Neural cell (in vitro differentiated cells): ENCODE results near the gene MPDU1. TPM values are rescaled to one million over a fixed set of nuclear protein-coding genes. Genes with fewer than 3 reads are reported as not detected.

ENCODE experiments used
- H2AFZ ChIP-seq: fragments of 200-600, 300-800 bp; sonication (generic), shearing (Covaris generic); 2 replicates; pipeline ENCODE4 v1.6.0; 2014; ENCODE audit warnings: low read depth, mild to moderate bottlenecking, antibody characterized with exemption, low read length, moderate library complexity
- H3F3A ChIP-seq: fragments of 200-600 bp; shearing (Covaris generic); 2 replicates; pipeline ENCODE4 v1.6.1; 2016; ENCODE audit warnings: mild to moderate bottlenecking, moderate library complexity, mixed read lengths, antibody characterized with exemption, low read length; ENCODE audit not compliant: insufficient read depth, poor library complexity, severe bottlenecking
- H3K27ac ChIP-seq: fragments of 200-600, 300-800 bp; sonication (generic), shearing (Covaris generic); 2 replicates; pipeline ENCODE4 v1.5.1; 2014; ENCODE audit warnings: mild to moderate bottlenecking, low read length, moderate library complexity
- H3K27me3 ChIP-seq: fragments of 300-800, 200-600 bp; sonication (generic), shearing (Covaris generic); 2 replicates; pipeline ENCODE4 v1.6.0; 2014; ENCODE audit warnings: mild to moderate bottlenecking, low read depth, low read length, moderate library complexity; ENCODE audit not compliant: insufficient read depth
- H3K36me3 ChIP-seq: fragments of 300-800, 200-600 bp; sonication (generic), shearing (Covaris generic); 2 replicates; pipeline ENCODE4 v1.5.1; 2014; ENCODE audit warnings: mild to moderate bottlenecking, antibody characterized with exemption, low read length, moderate library complexity; ENCODE audit not compliant: insufficient read depth
- H3K4me2 ChIP-seq: fragments of 300-800, 200-600 bp; sonication (generic), shearing (Covaris generic); 2 replicates; pipeline ENCODE4 v1.6.0; 2014; ENCODE audit warnings: mild to moderate bottlenecking, low read length
- H3K4me3 ChIP-seq: fragments of 300-800, 200-600 bp; sonication (generic), shearing (Covaris generic); 2 replicates; pipeline ENCODE4 v1.5.1; 2014; ENCODE audit warnings: mild to moderate bottlenecking, low read length, moderate library complexity
- H3K79me2 ChIP-seq: fragments of 200-600 bp; shearing (Covaris generic); replicated peaks from 2 replicates; pipeline ENCODE4 v1.6.0; 2014; ENCODE audit warnings: mild to moderate bottlenecking, low read length, moderate library complexity; ENCODE audit not compliant: insufficient read depth
- H3K9ac ChIP-seq: fragments of 300-800, 200-600 bp; sonication (generic), shearing (Covaris generic); 2 replicates; pipeline ENCODE4 v1.6.1; 2016; ENCODE audit warnings: mild to moderate bottlenecking, low read length, mixed read lengths
- H3K9me2 ChIP-seq: fragments of 200-600 bp; shearing (Covaris generic); 2 replicates; pipeline ENCODE4 v1.6.1; 2016; ENCODE audit warnings: mild to moderate bottlenecking, low read length, mixed read lengths; ENCODE audit not compliant: insufficient read depth
- H3K9me3 ChIP-seq: fragments of 200-600, 300-800 bp; sonication (generic), shearing (Covaris generic); 2 replicates; pipeline ENCODE4 v1.6.1; 2016; ENCODE audit warnings: mild to moderate bottlenecking, mixed run types, low read length, moderate library complexity, mixed read lengths
- H4K20me1 ChIP-seq: fragments of 200-600 bp; shearing (Covaris generic); 2 replicates; pipeline ENCODE4 v1.6.1; 2016; ENCODE audit warnings: mild to moderate bottlenecking, mixed run types; ENCODE audit not compliant: insufficient read depth
- EP300 ChIP-seq: fragments of 450-650 bp; conservative IDR thresholded peaks from 2 replicates; pipeline ENCODE4 v1.6.1; 2014; ENCODE audit warnings: antibody characterized with exemption, mild to moderate bottlenecking, moderate library complexity; ENCODE audit not compliant: poor library complexity, severe bottlenecking
- EZH2 ChIP-seq: fragments of 200-600, 300-800 bp; shearing (Covaris generic), sonication (generic); IDR thresholded peaks from 2 replicates; pipeline ENCODE4 v1.6.1; 2014; ENCODE audit warnings: antibody characterized with exemption, low read length, borderline replicate concordance, mild to moderate bottlenecking; ENCODE audit not compliant: insufficient read depth, poor library complexity, severe bottlenecking
- MXI1 ChIP-seq: fragments of 450-650 bp; conservative IDR thresholded peaks from 2 replicates; pipeline ENCODE4 v1.6.1; 2014; ENCODE audit warnings: antibody characterized with exemption, mild to moderate bottlenecking; ENCODE audit not compliant: poor library complexity, severe bottlenecking
- POLR2AphosphoS5 ChIP-seq: IDR thresholded peaks from 2 replicates; pipeline ENCODE4 v1.6.1; 2012
- RAD21 ChIP-seq: fragments of 450-650 bp; conservative IDR thresholded peaks from 2 replicates; pipeline ENCODE4 v1.6.1; 2014; ENCODE audit warnings: antibody characterized with exemption, mild to moderate bottlenecking, moderate library complexity
- SMC3 ChIP-seq: fragments of 450-650 bp; conservative IDR thresholded peaks from 2 replicates; pipeline ENCODE4 v1.6.1; 2014; ENCODE audit warnings: antibody characterized with exemption, mild to moderate bottlenecking, moderate library complexity; ENCODE audit not compliant: poor library complexity
- TAF1 ChIP-seq: IDR thresholded peaks from 2 replicates; pipeline ENCODE4 v1.6.1; 2012; ENCODE audit warnings: low read depth
- polyA plus RNA-seq: library from polyadenylated mRNA; depleted of rRNA; stranded (reverse); fragments of >200 nt; gene quantifications from 2 replicates; pipeline ENCODE4 v1.2.3, GENCODE V29; 2014
- TF ChIP-seq, protein P1 (sequence below): IDR thresholded peaks from 2 replicates; pipeline ENCODE4 v1.6.1; 2012; ENCODE audit warnings: borderline replicate concordance
- TF ChIP-seq, protein P2 (sequence below): fragments of 450-650 bp; IDR thresholded peaks from 2 replicates; pipeline ENCODE4 v1.5.1; 2014; ENCODE audit warnings: antibody characterized with exemption, mild to moderate bottlenecking, moderate library complexity; ENCODE audit not compliant: poor library complexity, severe bottlenecking

MPDU1 gene
- polyA plus RNA-seq, 1 donor from 2014 or later: 110 TPM

DNA sequence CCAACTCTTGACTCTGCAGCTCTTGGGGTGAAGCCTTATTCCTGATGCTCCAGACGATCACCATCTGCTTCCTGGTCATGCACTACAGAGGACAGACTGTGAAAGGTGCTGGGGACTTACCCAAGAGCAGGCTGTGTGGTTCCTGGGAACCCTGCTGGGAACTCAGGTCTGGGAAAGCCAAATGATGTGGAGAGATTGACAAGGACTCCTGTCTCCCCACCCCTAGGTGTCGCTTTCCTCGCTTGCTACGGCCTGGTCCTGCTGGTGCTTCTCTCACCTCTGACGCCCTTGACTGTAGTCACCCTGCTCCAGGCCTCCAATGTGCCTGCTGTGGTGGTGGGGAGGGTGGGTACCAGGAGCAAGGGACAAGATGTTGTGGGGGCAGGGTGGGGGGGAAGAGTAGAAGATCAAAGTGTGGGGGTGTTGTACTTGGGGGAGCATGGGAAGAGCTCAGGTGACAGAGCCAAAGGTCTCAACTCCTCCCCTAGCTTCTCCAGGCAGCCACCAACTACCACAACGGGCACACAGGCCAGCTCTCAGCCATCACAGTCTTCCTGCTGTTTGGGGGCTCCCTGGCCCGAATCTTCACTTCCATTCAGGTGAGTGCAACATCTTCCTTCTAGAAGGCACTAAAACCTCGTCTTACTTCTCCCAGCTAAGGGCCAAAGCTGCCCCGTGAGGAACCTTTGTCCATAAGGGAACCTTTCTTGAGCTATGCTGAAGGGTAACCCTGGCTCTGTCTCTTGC, 3.2 kb downstream of the MPDU1 start:
- Histone ChIP-seq H3K9me3 (no peaks in the 10 kb centered on the region), H3K79me2 (no peaks in the 10 kb centered on the region), H3F3A (no peaks in the 10 kb centered on the region), H3K4me2 (no peak overlapping the region), H3K27me3 (no peaks in the 10 kb centered on the region), H4K20me1 (no peaks in the 10 kb centered on the region), H3K36me3 (no peaks in the 10 kb centered on the region), H3K9ac (no peak overlapping the region), H3K4me3 (no peak overlapping the region), H3K27ac (no peak overlapping the region), H2AFZ (no peak overlapping the region), H3K9me2 (no peaks in the 10 kb centered on the region)
- TF ChIP-seq, protein P1, sequence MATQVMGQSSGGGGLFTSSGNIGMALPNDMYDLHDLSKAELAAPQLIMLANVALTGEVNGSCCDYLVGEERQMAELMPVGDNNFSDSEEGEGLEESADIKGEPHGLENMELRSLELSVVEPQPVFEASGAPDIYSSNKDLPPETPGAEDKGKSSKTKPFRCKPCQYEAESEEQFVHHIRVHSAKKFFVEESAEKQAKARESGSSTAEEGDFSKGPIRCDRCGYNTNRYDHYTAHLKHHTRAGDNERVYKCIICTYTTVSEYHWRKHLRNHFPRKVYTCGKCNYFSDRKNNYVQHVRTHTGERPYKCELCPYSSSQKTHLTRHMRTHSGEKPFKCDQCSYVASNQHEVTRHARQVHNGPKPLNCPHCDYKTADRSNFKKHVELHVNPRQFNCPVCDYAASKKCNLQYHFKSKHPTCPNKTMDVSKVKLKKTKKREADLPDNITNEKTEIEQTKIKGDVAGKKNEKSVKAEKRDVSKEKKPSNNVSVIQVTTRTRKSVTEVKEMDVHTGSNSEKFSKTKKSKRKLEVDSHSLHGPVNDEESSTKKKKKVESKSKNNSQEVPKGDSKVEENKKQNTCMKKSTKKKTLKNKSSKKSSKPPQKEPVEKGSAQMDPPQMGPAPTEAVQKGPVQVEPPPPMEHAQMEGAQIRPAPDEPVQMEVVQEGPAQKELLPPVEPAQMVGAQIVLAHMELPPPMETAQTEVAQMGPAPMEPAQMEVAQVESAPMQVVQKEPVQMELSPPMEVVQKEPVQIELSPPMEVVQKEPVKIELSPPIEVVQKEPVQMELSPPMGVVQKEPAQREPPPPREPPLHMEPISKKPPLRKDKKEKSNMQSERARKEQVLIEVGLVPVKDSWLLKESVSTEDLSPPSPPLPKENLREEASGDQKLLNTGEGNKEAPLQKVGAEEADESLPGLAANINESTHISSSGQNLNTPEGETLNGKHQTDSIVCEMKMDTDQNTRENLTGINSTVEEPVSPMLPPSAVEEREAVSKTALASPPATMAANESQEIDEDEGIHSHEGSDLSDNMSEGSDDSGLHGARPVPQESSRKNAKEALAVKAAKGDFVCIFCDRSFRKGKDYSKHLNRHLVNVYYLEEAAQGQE: no peak
- TF ChIP-seq POLR2AphosphoS5 (no peak), TAF1 (no peak), RAD21 (no peak), EZH2 (no peak)
- TF ChIP-seq, protein P2, sequence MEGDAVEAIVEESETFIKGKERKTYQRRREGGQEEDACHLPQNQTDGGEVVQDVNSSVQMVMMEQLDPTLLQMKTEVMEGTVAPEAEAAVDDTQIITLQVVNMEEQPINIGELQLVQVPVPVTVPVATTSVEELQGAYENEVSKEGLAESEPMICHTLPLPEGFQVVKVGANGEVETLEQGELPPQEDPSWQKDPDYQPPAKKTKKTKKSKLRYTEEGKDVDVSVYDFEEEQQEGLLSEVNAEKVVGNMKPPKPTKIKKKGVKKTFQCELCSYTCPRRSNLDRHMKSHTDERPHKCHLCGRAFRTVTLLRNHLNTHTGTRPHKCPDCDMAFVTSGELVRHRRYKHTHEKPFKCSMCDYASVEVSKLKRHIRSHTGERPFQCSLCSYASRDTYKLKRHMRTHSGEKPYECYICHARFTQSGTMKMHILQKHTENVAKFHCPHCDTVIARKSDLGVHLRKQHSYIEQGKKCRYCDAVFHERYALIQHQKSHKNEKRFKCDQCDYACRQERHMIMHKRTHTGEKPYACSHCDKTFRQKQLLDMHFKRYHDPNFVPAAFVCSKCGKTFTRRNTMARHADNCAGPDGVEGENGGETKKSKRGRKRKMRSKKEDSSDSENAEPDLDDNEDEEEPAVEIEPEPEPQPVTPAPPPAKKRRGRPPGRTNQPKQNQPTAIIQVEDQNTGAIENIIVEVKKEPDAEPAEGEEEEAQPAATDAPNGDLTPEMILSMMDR: no peak

DNA sequence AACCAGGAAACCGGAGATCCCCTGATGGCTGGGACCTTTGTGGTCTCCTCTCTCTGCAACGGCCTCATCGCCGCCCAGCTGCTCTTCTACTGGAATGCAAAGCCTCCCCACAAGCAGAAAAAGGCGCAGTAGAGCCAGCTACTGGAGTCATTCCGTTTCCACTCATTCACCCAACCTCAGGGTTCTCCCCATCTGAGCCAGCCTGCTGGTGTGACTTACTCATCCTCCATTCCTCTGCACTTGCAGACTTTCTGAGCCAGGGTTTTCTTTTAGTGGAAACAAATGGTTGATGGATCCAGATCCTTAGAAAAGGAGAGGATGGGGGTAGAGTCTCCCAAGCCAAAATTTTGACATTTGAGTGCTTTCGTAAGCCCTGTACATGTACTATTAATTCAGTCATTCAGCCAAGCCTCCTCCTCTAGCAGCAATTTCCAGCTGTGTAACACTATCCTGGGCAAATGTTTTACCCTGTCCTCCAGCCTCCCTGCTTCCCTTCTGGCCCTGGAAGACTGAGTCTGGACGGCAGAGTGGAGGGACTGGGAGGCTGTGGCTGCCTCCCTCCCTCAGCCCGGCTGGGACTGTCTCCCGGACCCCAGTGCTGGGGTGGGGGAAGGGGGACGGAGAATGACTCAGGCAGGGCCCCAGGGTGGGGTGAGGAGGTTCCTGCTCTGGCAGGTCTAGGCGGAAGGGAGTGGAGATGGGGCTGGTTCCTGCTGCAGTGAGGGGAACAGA, 3.9 kb downstream of the MPDU1 start:
- Histone ChIP-seq H3K27me3 (no peaks in the 10 kb centered on the region), H3K27ac (no peak overlapping the region), H3K9ac (no peak overlapping the region), H3K36me3 (no peaks in the 10 kb centered on the region), H3K9me3 (no peaks in the 10 kb centered on the region), H3K79me2 (no peaks in the 10 kb centered on the region), H3K4me3 (no peak overlapping the region), H3K4me2 (no peak overlapping the region), H3K9me2 (no peaks in the 10 kb centered on the region), H4K20me1 (no peaks in the 10 kb centered on the region), H2AFZ (no peak overlapping the region), H3F3A (no peaks in the 10 kb centered on the region)
- no peak for TF ChIP-seq EP300
- TF ChIP-seq, protein P2: no peak
- TF ChIP-seq, protein P1: no peak
- no peak for TF ChIP-seq TAF1
- TF ChIP-seq RAD21: no peak
- no peak for TF ChIP-seq MXI1
- TF ChIP-seq POLR2AphosphoS5: no peak
- TF ChIP-seq EZH2: no peak
- TF ChIP-seq SMC3: no peak
